Suprapubic skin (tissue), 4 donors: ENCODE data around the gene NBAS. TPM values are rescaled to one million over a fixed set of nuclear protein-coding genes. Genes with fewer than 3 reads are reported as not detected.

Experiments
- DNase-seq, 2 donors: peaks; one replicate each; pipeline ENCODE4 v3.0.0-alpha.2; 2019; ENCODE audit warnings: low spot score in 2 of 2
- H3K27ac ChIP-seq: fragments of 200-600 bp; sonication (generic); one replicate; pipeline ENCODE4 v1.5.1; 2019
- H3K27me3 ChIP-seq: fragments of 200-600 bp; sonication (generic); one replicate; pipeline ENCODE4 v1.5.1; 2019
- H3K36me3 ChIP-seq: fragments of 200-600 bp; sonication (generic); one replicate; pipeline ENCODE4 v1.5.1; 2019
- H3K4me1 ChIP-seq: fragments of 200-600 bp; sonication (generic); one replicate; pipeline ENCODE4 v1.5.1; 2019
- H3K4me3 ChIP-seq: fragments of 200-600 bp; sonication (generic); one replicate; pipeline ENCODE4 v1.5.1; 2019; ENCODE audit warnings: mild to moderate bottlenecking
- H3K9me3 ChIP-seq: fragments of 200-600 bp; sonication (generic); one replicate; pipeline ENCODE4 v1.5.1; 2019
- EP300 ChIP-seq: sonication (generic); formaldehyde crosslinking; IDR thresholded peaks from one replicate; pipeline ENCODE4 v1.6.1; 2017; ENCODE audit warnings: antibody characterized with exemption
- POLR2A ChIP-seq, 2 donors: fragments of 450-650 bp; IDR thresholded peaks; one replicate each; pipeline ENCODE4 v1.6.1; 2017; ENCODE audit warnings: antibody characterized with exemption in 2 of 2, mild to moderate bottlenecking in 2 of 2, moderate library complexity in 2 of 2
- POLR2AphosphoS5 ChIP-seq, 3 donors: sonication (generic); formaldehyde crosslinking; IDR thresholded peaks; one replicate each; pipeline ENCODE4 v1.6.1; 2017; ENCODE audit warnings: antibody characterized with exemption in 3 of 3
- WGBS: methylation state at CpG from one replicate; pipeline ENCODE4 v1.1.5; 2018; 5-methylcytosine and 5-hydroxymethylcytosine counted together
- total RNA-seq, 4 donors: library from RNA; depleted of rRNA; stranded (reverse); fragments of >200 nt; gene quantifications; one replicate each; pipeline ENCODE4 v1.1.0, GENCODE V29; 2016
- TF ChIP-seq, protein P1 (sequence below), 2 donors: fragments of 200-600 bp in 1 of 2; fragments of 450-650 bp in 1 of 2; sonication (generic) in 1 of 2; IDR thresholded peaks; one replicate each; pipeline ENCODE4 v1.5.1; 2016 to 2019; ENCODE audit warnings: antibody characterized with exemption in 2 of 2, mild to moderate bottlenecking in 1 of 2, moderate library complexity in 1 of 2

NBAS gene
- total RNA-seq, 4 donors from 2014 or later: 44.4 to 48.4 (median 45.6) TPM

DNA sequence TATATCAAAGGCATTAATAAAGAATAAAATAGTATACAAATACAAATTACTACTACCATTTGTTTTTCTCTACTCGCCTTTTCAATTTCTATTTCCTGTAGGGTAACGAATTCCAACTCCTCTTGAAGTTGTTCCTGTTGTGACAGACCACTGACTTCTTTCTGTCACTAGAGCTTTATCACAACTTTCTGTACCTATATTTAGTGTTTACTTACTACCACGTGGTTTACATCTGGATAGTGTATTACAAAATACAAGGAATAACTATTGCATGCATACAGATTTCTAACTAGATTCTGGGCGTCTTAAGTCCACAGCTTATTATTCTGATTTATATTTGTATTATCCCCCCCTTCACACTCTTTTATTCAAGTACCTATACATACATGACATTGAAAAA is 22.3 kb downstream of the NBAS start:
- DNase-seq: no peak
- TF ChIP-seq, protein P1, sequence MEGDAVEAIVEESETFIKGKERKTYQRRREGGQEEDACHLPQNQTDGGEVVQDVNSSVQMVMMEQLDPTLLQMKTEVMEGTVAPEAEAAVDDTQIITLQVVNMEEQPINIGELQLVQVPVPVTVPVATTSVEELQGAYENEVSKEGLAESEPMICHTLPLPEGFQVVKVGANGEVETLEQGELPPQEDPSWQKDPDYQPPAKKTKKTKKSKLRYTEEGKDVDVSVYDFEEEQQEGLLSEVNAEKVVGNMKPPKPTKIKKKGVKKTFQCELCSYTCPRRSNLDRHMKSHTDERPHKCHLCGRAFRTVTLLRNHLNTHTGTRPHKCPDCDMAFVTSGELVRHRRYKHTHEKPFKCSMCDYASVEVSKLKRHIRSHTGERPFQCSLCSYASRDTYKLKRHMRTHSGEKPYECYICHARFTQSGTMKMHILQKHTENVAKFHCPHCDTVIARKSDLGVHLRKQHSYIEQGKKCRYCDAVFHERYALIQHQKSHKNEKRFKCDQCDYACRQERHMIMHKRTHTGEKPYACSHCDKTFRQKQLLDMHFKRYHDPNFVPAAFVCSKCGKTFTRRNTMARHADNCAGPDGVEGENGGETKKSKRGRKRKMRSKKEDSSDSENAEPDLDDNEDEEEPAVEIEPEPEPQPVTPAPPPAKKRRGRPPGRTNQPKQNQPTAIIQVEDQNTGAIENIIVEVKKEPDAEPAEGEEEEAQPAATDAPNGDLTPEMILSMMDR (IDR thresholded peaks at IDR 0.05): no peak
- Histone ChIP-seq H3K27me3 (no peaks in the 10 kb centered on the region), H3K9me3 (no peaks in the 10 kb centered on the region), H3K4me1 (no peaks in the 10 kb centered on the region), H3K27ac (no peak overlapping the region), H3K4me3 (no peak overlapping the region), H3K36me3 (peaks cover 11% of the 10 kb centered on the region)
- WGBS: 87% methylated on average over 4 of the region's 4 CpGs

DNA sequence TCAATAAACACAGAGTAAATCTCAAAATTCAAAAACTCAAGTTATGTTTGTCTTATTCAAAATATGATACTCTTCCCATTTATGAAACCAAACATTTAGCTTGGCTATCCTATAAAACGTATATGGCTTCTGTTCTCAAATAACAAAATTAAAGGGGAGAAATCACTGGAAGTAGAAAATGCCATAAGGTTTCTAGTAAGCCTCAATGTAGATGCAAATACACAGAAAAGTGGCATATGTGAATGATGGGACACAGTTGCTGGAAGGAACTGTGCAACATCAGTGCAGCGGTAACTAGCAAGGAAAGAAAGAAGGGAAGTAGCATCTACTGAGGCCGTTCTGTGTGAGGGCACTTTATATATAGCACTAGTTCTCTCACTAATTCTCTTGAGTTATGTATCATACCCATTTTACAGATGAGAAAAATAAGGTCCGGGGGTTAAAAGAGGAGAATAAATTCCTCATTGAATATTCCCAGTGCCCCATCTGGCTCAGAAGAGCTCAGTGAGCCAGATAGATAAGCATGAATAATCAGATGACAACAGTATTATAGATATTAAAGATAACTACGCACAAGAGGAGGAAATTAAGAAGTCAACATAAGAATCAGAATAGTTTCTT is 27.2 kb downstream of the NBAS start:
- H3K36me3 ChIP-seq: peaks cover 25% of the 10 kb centered on the region
- WGBS: 91% methylated on average over 5 of the region's 5 CpGs
- DNase-seq: no peak

DNA sequence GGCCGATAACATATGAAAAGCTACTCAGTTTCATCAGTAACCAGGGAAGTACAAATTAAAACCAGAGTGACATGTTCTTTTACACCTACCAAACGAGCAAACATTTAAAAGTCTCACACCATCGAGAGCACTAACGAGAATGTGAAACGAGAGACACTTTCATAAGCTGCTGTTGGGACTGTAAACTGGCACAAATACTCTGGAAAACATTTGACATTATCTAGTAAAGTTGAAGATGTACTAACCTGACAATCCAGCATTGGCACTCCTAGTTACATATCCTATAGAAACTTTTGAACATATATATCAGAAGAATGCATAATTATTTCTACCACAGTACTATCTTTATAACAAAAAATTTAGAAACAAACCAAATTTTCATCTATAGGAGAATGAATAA is 28.1 kb downstream of the NBAS start:
- WGBS: 93% methylated on average over 5 of the region's 5 CpGs
- H3K27me3 ChIP-seq: no peaks in the 10 kb centered on the region
- no peak overlapping the region for H3K4me3 ChIP-seq
- no peak for TF ChIP-seq POLR2AphosphoS5 (IDR thresholded peaks at IDR 0.05)
- TF ChIP-seq POLR2A (IDR thresholded peaks at IDR 0.05): no peak
- no peak for TF ChIP-seq EP300
- TF ChIP-seq, protein P1 (IDR thresholded peaks at IDR 0.05): no peak
- H3K9me3 ChIP-seq: no peaks in the 10 kb centered on the region
- DNase-seq: no peak
- peaks cover 25% of the 10 kb centered on the region for H3K36me3 ChIP-seq
- no peaks in the 10 kb centered on the region for H3K4me1 ChIP-seq
- no peak overlapping the region for H3K27ac ChIP-seq

More for the DNA sequence above, 27.2 kb downstream of the NBAS start:
- no peak for TF ChIP-seq EP300
- TF ChIP-seq POLR2A (IDR thresholded peaks at IDR 0.05): no peak
- TF ChIP-seq POLR2AphosphoS5 (IDR thresholded peaks at IDR 0.05): no peak
- TF ChIP-seq, protein P1 (IDR thresholded peaks at IDR 0.05): no peak
- no peak overlapping the region for H3K4me3 ChIP-seq
- no peaks in the 10 kb centered on the region for H3K4me1 ChIP-seq
- no peaks in the 10 kb centered on the region for H3K9me3 ChIP-seq
- no peaks in the 10 kb centered on the region for H3K27me3 ChIP-seq
- H3K27ac ChIP-seq: no peak overlapping the region

DNA sequence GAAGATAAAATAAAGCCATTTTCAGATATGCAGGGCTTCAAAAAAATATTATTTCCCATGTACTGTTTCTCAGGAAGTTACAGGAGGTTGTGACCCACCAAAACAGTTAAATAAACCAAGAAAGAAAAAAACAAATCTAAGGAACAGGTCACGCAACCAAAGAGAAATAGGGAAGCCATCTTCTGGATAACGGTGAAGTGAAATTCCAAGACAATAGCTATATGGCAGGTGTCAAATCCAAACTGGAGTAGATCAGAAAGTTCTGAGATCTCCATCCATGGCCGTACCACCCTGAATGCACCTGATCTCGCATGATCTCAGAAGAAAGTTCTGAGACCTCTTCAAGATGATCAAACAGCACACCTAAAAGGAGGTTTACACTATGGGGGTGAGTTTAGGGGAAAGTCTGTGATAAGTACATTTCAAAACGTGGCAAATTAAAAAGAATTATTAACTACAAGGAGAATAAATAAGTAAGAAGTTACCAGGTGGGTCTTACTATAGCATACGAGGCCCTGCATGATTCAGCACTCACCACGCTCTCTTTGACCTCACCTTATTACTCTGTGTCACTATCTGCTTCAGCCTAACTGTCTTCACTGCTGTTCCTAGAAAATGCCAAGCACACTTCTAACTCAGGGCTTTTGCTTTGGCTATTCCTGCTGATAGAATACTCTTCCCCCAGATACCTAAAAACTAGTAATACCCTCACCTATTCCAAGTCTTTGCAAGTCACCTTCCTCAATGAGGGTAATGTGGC is 29.9 kb downstream of the NBAS start:
- Histone ChIP-seq H3K27ac (no peak overlapping the region), H3K9me3 (no peaks in the 10 kb centered on the region), H3K27me3 (no peaks in the 10 kb centered on the region), H3K4me1 (no peaks in the 10 kb centered on the region), H3K4me3 (no peak overlapping the region), H3K36me3 (peaks cover 31% of the 10 kb centered on the region)
- TF ChIP-seq EP300 (no peak), POLR2A (IDR thresholded peaks at IDR 0.05) (no peak), POLR2AphosphoS5 (IDR thresholded peaks at IDR 0.05) (no peak)
- TF ChIP-seq, protein P1 (IDR thresholded peaks at IDR 0.05): no peak
- 95% methylated on average over 7 of the region's 7 CpGs for WGBS
- no peak for DNase-seq

DNA sequence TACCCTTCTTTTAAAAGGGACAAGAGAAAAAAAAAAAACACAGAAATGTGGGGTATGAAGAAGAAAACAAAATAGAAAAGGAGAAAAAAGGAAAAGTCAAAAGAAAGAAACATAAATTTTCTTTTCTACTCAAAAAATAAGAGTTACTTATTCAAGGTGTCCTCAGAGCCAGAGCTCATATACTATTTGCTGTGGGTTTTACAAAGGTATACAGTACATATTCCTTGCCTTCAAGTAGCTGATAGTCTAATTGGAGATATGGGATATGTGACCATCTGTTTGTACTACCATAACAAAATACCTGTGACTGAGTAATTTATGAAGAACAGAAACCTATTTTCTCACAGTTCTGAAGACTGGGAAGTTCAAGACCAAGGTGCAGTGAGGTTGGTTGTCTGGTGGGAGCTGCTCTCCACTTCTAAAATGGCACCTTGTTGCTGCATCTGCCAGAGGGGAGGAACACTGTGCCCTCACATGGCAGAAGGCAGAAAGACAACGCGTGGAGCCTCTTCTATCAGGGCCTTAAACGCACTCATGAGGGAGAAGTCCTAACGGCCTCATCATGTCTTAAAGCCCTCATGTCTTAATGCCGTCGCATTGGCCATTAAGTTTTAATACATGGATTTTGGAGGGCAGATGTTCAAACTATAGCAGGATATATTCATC is 33.9 kb downstream of the NBAS start:
- Histone ChIP-seq H3K27me3 (no peaks in the 10 kb centered on the region), H3K4me1 (no peaks in the 10 kb centered on the region), H3K4me3 (no peak overlapping the region), H3K9me3 (no peaks in the 10 kb centered on the region), H3K36me3 (peaks cover 40% of the 10 kb centered on the region), H3K27ac (no peak overlapping the region)
- no peak for DNase-seq
- 92% methylated on average over 6 of the region's 6 CpGs for WGBS
- no peak for TF ChIP-seq POLR2AphosphoS5 (IDR thresholded peaks at IDR 0.05)
- TF ChIP-seq, protein P1 (IDR thresholded peaks at IDR 0.05): no peak
- TF ChIP-seq EP300: no peak
- no peak for TF ChIP-seq POLR2A (IDR thresholded peaks at IDR 0.05)
